Natural killer cell (primary cell): Measurements from ENCODE around the gene ZNF839. TPM values are rescaled to one million over a fixed set of nuclear protein-coding genes. Genes with fewer than 3 reads are reported as not detected.
"Not testable (repeated sequence)": the region's sequence is repeated elsewhere in the genome, so short reads cannot be mapped to it uniquely, and the experiment has no call there.

ENCODE experiments used
- ATAC-seq, 3 donors: fragments of 150-1000 bp in 2 of 3; fragments of 200-7000 bp in 1 of 3; cut with Tn5 transposase; 1 replicate in 1 of 3; 2 replicates in 2 of 3; pipeline ENCODE4 v1.10.0; 2021; ENCODE audit warnings: mild to moderate bottlenecking in 2 of 3, moderate library complexity in 2 of 3
- DNase-seq, 2 donors: peaks; one replicate each; pipeline versions ENCODE4 v3.0.0 to v3.0.0-alpha.2; 2013 to 2021; ENCODE audit warnings: mixed read lengths in 1 of 2
- H3K27ac ChIP-seq: one replicate; pipeline ENCODE4 v1.5.1; 2013; ENCODE audit warnings: mild to moderate bottlenecking, low read length
- H3K27me3 ChIP-seq: one replicate; pipeline ENCODE4 v1.6.1; 2013; ENCODE audit warnings: low read length; ENCODE audit not compliant: control insufficient read depth, insufficient read depth
- H3K36me3 ChIP-seq: one replicate; pipeline ENCODE4 v1.6.1; 2013; ENCODE audit warnings: low read length; ENCODE audit not compliant: control insufficient read depth, insufficient read depth
- H3K4me1 ChIP-seq: one replicate; pipeline ENCODE4 v1.6.1; 2013; ENCODE audit warnings: low read length; ENCODE audit not compliant: control insufficient read depth, insufficient read depth
- H3K4me3 ChIP-seq: one replicate; pipeline ENCODE4 v1.5.1; 2013; ENCODE audit warnings: low read length
- H3K9me3 ChIP-seq: one replicate; pipeline ENCODE4 v1.6.1; 2013; ENCODE audit warnings: low read length; ENCODE audit not compliant: control insufficient read depth, insufficient read depth
- H3K27ac Mint-ChIP-seq, 2 donors: one replicate each; pipeline ENCODE4 v1.8.0; 2022; ENCODE audit warnings: mild to moderate bottlenecking in 2 of 2, mixed read lengths in 2 of 2, moderate library complexity in 1 of 2
- H3K27me3 Mint-ChIP-seq, 2 donors: one replicate each; pipeline ENCODE4 v1.8.0; 2022; ENCODE audit warnings: low read depth in 2 of 2, mixed read lengths in 2 of 2
- H3K36me3 Mint-ChIP-seq: one replicate; pipeline ENCODE4 v1.8.0; 2022; ENCODE audit warnings: mixed read lengths
- H3K4me1 Mint-ChIP-seq, 2 donors: one replicate each; pipeline ENCODE4 v1.8.0; 2022; ENCODE audit warnings: mixed read lengths in 2 of 2
- H3K4me3 Mint-ChIP-seq: one replicate; pipeline ENCODE4 v1.8.0; 2022; ENCODE audit warnings: mild to moderate bottlenecking, moderate library complexity, mixed read lengths
- H3K9me3 Mint-ChIP-seq, 2 donors: one replicate each; pipeline ENCODE4 v1.8.0; 2022; ENCODE audit warnings: mixed read lengths in 2 of 2
- CTCF ChIP-seq: fragments of 200-600 bp; IDR thresholded peaks from one replicate; pipeline ENCODE4 v1.8.0; 2022; ENCODE audit warnings: antibody characterized with exemption
- WGBS: methylation state at CpG from one replicate; pipeline ENCODE4 v1.1.7; 2013; ENCODE audit warnings: missing lambda C conversion rate; ENCODE audit not compliant: insufficient coverage; 5-methylcytosine and 5-hydroxymethylcytosine counted together
- intact Hi-C: fragments of 100-400 bp; cut with micrococcal nuclease; formaldehyde crosslinking; loops from one replicate; pipeline ENCODE4 v1.14.2; 2022
- total RNA-seq, 4 donors: library from RNA; stranded (reverse); fragments of 120-200 nt in 1 of 4; gene quantifications; one replicate each; pipeline versions ENCODE4 v1.2.3 to v1.2.4, GENCODE V29; 2013 to 2022

The ZNF839 gene
- total RNA-seq, 3 donors from 2014 or later (not counting 1 experiment from before 2014, with no cell fraction given) = 13.3 to 20.4 (median 18.1) TPM

- Mint-ChIP-seq H3K36me3 (no peaks in the 10 kb centered on the region), H3K4me3 (no peak overlapping the region), H3K27me3 (no peaks in the 10 kb centered on the region), H3K4me1 (peaks cover 5 to 7% of the 10 kb centered on the region in 2 donors), H3K27ac (no peak overlapping the region), H3K9me3 (no peaks in the 10 kb centered on the region)
- Histone ChIP-seq H3K27ac (no peak overlapping the region), H3K4me1 (no peaks in the 10 kb centered on the region), H3K27me3 (no peaks in the 10 kb centered on the region), H3K4me3 (no peak overlapping the region), H3K9me3 (no peaks in the 10 kb centered on the region), H3K36me3 (peaks cover 4% of the 10 kb centered on the region)
- DNase-seq (no peak), ATAC-seq (no peak)
- intact Hi-C loops = no loop called here
- 94% methylated on average over 9 of the region's 9 CpGs for WGBS
- no peak for TF ChIP-seq CTCF
These were observed 6.3 kb downstream of the ZNF839 start for GRCh38 chr14:102325791-102326345.

GRCh38 chr14:102326583-102326982 lies 7.0 kb downstream of the ZNF839 start:
- no peak for ATAC-seq
- Mint-ChIP-seq H3K36me3 (no peaks in the 10 kb centered on the region), H3K9me3 (no peaks in the 10 kb centered on the region), H3K4me3 (no peak overlapping the region), H3K27me3 (no peaks in the 10 kb centered on the region), H3K4me1 (peaks cover under 1 to 5% of the 10 kb centered on the region in 2 donors), H3K27ac (no peak overlapping the region)
- Histone ChIP-seq H3K9me3 (no peaks in the 10 kb centered on the region), H3K4me3 (no peak overlapping the region), H3K36me3 (peaks cover 5% of the 10 kb centered on the region), H3K27ac (no peak overlapping the region), H3K4me1 (no peaks in the 10 kb centered on the region), H3K27me3 (no peaks in the 10 kb centered on the region)
- no peak for TF ChIP-seq CTCF
- no peak for DNase-seq
- 96% methylated on average over 14 of the region's 14 CpGs for WGBS
- intact Hi-C loops = no loop called here

- 97% methylated on average over 6 of the region's 6 CpGs for WGBS
- H3K27me3 ChIP-seq, H3K27ac ChIP-seq, H3K4me1 Mint-ChIP-seq, intact Hi-C loops, H3K27me3 Mint-ChIP-seq, H3K4me1 ChIP-seq, H3K4me3 Mint-ChIP-seq, ATAC-seq, H3K27ac Mint-ChIP-seq, H3K4me3 ChIP-seq, H3K36me3 Mint-ChIP-seq, H3K9me3 ChIP-seq, DNase-seq, H3K9me3 Mint-ChIP-seq: not testable (repeated sequence)
- peaks cover 16% of the 10 kb centered on the region for H3K36me3 ChIP-seq
These were observed 9.8 kb downstream of the ZNF839 start for GRCh38 chr14:102329381-102329780.

- H3K9me3 Mint-ChIP-seq = no peaks in the 10 kb centered on the region
- H3K27ac Mint-ChIP-seq = no peak overlapping the region
- peaks cover 0 to 4% of the 10 kb centered on the region in 2 donors for H3K4me1 Mint-ChIP-seq
- ATAC-seq (no peak), DNase-seq (no peak)
- no peaks in the 10 kb centered on the region for H3K27me3 Mint-ChIP-seq
- H3K36me3 Mint-ChIP-seq = no peaks in the 10 kb centered on the region
- H3K4me3 Mint-ChIP-seq = no peak overlapping the region
- Histone ChIP-seq H3K9me3 (no peaks in the 10 kb centered on the region), H3K27me3 (no peaks in the 10 kb centered on the region), H3K4me1 (no peaks in the 10 kb centered on the region), H3K27ac (no peak overlapping the region), H3K36me3 (peaks cover 21% of the 10 kb centered on the region), H3K4me3 (no peak overlapping the region)
- intact Hi-C loops = no loop called here
- no peak for TF ChIP-seq CTCF
- 98% methylated on average over 6 of the region's 8 CpGs for WGBS
These were observed 11.3 kb downstream of the ZNF839 start for GRCh38 chr14:102330806-102331205.
